RWPE1 (cell line): ENCODE data around the gene HSBP1L1.
"Not testable (repeated sequence)": the region's sequence is repeated elsewhere in the genome, so short reads cannot be mapped to it uniquely, and the experiment has no call there.

Experiments
- CTCF ChIA-PET: fragments of 350-600 bp; sonication (Branson Sonifier 250); formaldehyde crosslinking; extraction: SDS; loops from one replicate; lab custom pipeline; 2021; lab: Yijun Ruan, JAX
- POLR2A ChIA-PET: fragments of 400-600 bp; formaldehyde crosslinking; extraction: SDS; loops from one replicate; lab custom pipeline; 2020; ENCODE audit warnings: antibody characterized with exemption; ENCODE audit not compliant: low non-redundant PET; lab: Yijun Ruan, JAX
- DNase-seq: peaks from one replicate; pipeline ENCODE4 v3.0.0; 2012; ENCODE audit warnings: low spot score
- H3K27ac ChIP-seq: fragments of 450-650 bp; 2 replicates; pipeline ENCODE4 v1.5.1; 2017
- CTCF ChIP-seq: fragments of 450-650 bp; conservative IDR thresholded peaks from 2 replicates; pipeline ENCODE4 v1.5.1; 2017; ENCODE audit warnings: low read depth, mild to moderate bottlenecking

HSBP1L1 gene

DNA sequence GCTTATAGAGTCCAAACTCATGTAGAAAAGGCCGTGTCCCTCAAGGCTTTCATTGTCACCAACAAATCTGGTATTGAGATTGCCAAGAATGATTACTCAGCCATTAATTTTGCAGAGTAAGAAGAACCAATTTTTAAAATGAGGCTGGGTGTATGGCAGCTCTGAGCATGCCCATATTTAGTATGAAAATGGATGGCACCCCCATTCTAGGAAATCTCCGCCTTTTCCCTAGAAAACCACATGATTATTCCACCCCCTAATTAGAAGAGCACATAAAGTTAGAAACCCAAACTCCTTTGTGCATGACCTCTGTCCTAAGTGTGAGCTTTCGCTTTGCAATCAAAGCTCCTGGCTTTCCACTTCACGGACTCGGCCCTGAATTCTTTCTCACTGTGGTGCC, 38.0 kb downstream of the HSBP1L1 start:
- no peak for TF ChIP-seq CTCF
- ChIA-PET CTCF (no interaction called here), POLR2A (no interaction called here)
- H3K27ac ChIP-seq: no peak overlapping the region
- no peak for DNase-seq

DNA sequence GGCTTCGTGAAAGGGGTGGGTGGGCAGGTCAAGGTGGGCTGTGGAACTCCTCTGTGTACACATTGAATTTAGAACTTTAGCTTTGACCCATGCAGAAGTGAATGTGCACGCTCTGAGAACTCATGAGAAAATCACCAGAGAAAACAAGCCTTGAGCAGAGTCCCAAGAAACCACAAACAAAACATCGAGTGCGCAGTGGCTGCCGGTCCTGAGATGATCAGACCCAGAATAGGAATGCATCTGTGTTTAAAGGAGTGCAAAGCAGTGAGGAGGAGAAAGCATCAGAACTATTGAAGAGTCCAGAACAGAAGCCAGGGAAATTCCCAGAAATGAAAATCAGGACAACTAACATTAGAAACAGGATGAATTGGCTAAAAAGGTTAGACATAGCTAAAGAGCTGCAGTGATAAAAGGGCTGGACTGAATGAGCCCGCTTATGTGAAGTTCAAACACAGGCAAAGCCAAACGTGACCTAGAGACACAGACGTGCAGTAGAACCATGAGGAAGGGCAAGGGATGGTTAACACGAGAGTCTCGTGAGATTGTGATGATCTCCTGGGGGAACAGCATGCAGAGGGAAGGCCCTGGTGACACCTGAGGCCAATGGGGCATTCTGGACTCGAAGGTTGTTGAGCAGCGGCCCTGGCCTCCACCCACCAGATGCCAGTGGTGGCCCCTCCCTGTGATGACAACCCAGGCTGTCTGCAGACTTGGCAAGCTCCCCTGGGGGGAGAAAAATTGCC, 40.3 kb downstream of the HSBP1L1 start:
- POLR2A ChIA-PET: no interaction called here
- no peak overlapping the region for H3K27ac ChIP-seq

GRCh38 chr18:80006724-80007123, 42.3 kb downstream of the HSBP1L1 start:
- H3K27ac ChIP-seq: no peak overlapping the region
- ChIA-PET POLR2A (no interaction called here), CTCF (no interaction called here)
- no peak for TF ChIP-seq CTCF
- DNase-seq: no peak

More for the DNA sequence above, 40.3 kb downstream of the HSBP1L1 start:
- DNase-seq: no peak
- CTCF ChIA-PET: no interaction called here
- no peak for TF ChIP-seq CTCF

DNA sequence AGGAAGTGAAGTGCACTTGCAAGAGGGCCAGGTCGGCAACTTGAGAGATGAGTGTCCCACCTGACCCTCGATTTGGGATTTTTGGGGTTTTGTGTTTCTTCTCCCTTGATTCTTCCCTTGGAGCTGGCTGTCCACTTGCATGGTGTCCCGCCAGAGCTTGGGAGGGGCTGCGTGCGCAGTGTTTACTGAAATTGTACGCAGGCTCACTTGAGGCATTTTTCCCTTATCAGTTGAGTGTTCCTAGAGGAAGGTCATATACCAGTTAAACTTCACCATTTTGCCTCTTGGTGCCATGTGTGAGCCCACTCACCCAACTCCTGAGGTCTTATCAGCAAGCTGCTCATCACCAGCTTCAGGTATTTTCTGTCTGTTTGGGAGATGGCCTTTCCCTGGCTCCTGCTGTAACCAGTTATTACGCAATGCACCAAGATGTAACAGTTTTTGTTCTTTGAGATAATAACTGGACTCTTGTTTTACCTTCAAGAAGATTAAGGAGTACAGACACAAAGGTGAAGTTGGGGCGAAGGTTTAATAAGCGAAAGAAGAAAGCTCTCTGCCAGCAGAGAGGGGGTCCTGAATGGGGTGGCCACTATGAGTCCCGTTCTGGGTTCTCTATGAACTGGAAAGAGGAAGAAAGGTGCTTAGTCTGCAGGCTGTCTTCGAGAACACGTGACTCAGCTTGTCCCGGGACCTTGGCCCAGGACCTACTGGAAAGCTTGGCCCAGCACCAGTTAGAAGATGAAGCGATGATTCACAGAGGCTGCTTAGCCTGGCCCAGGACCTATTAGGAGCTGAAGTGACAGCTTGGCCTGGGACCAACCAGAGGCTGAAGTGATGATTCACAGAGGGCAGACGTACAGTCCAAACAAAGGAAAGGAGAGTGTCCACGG, 45.5 kb downstream of the HSBP1L1 start:
- DNase-seq: peak; percentile 91
- peak overlapping the region; percentile 91 for H3K27ac ChIP-seq
- POLR2A ChIA-PET: no interaction called here
- CTCF ChIA-PET: interaction anchor here (0.5 to 0.6 kb wide), 2 partner anchors 13 to 23 kb away, joined by 3 to 4 read pairs; no protein-coding TSS in a partner anchor
- TF ChIP-seq CTCF: no peak

DNA sequence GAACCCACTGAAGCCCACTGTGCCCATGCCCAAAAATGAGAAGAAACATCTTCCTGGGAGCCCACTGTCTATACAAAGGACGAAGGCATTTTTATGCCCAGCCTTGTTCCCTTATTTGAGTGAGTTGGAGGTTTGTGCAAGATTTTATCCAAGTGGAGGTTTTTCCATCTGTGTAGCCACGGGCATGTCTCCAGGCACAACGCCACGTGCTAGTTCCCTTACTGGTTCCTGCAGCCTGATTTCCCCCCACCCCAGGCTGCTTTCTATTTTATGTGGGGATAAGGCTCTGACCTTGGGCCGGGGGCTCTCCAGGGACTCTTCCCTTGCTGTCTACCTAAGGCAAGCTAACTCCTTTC, 46.1 kb downstream of the HSBP1L1 start:
- POLR2A ChIA-PET: no interaction called here
- H3K27ac ChIP-seq: peak overlapping the region; percentile 91
- no peak for DNase-seq
- CTCF ChIA-PET: interaction anchor here (0.5 kb wide), 1 partner anchor 12 kb away, joined by 3 read pairs; no protein-coding TSS in a partner anchor
- no peak for TF ChIP-seq CTCF

GRCh38 chr18:80011496-80012137, 47.2 kb downstream of the HSBP1L1 start:
- not testable (repeated sequence) for DNase-seq

More at GRCh38 chr18:80011496-80012137, 47.2 kb downstream of the HSBP1L1 start:
- H3K27ac ChIP-seq, CTCF ChIA-PET: not testable (repeated sequence)
- POLR2A ChIA-PET: interaction anchor here (0.8 kb wide), 1 partner anchor 30 kb away, joined by 8 read pairs; no protein-coding TSS in a partner anchor
